Pancreas (tissue), 10 donors: Measurements from ENCODE around the gene PODXL2. TPM values are rescaled to one million over a fixed set of nuclear protein-coding genes. Genes with fewer than 3 reads are reported as not detected.
A peak's percentile ranks its signal among the peaks of the same experiment; 100 is the strongest.

ENCODE experiments used
- ATAC-seq, 4 donors: fragments of 200-7000 bp; cut with Tn5 transposase; one replicate each; pipeline versions ENCODE4 v1.8.0 to v1.9.1; 2020; ENCODE audit warnings: mild to moderate bottlenecking in 4 of 4, moderate library complexity in 4 of 4
- DNase-seq, 6 donors: peaks; one replicate each; pipeline ENCODE4 v3.0.0-alpha.2; 2020
- FAIRE-seq: peaks from 2 replicates; lab custom pipeline; 2012; peaks lifted over from hg19 to GRCh38; lab: Jason Lieb, UNC
- H3K27ac ChIP-seq, 4 donors: fragments of 200-600 bp; sonication (generic); 1 replicate in 3 of 4; 2 replicates in 1 of 4; pipeline versions ENCODE4 v1.5.0 to v1.8.0; 2020
- H3K27me3 ChIP-seq, 4 donors: fragments of 200-600 bp; one replicate each; pipeline ENCODE4 v1.8.0; 2021
- H3K36me3 ChIP-seq, 3 donors: fragments of 200-600 bp; sonication (generic) in 1 of 3; one replicate each; pipeline versions ENCODE4 v1.5.0 to v1.8.0; 2020 to 2021
- H3K4me1 ChIP-seq, 3 donors: fragments of 200-600 bp; one replicate each; pipeline ENCODE4 v1.8.0; 2021
- H3K4me3 ChIP-seq, 4 donors: fragments of 200-600 bp; sonication (generic) in 2 of 4; one replicate each; pipeline versions ENCODE4 v1.5.0 to v1.8.0; 2020 to 2021
- H3K9me3 ChIP-seq, 4 donors: fragments of 200-600 bp; one replicate each; pipeline ENCODE4 v1.8.0; 2021
- CTCF ChIP-seq, 4 donors: fragments of 200-600 bp; sonication (generic) in 3 of 4; IDR thresholded peaks; one replicate each; pipeline versions ENCODE4 v1.5.0 to v1.8.0; 2021; ENCODE audit warnings: antibody characterized with exemption in 4 of 4
- WGBS, 2 donors: extraction: QIAGEN DNeasy Blood & Tissue Kit; methylation state at CpG; one replicate each; pipeline ENCODE4 v1.1.7; 2013; 5-methylcytosine and 5-hydroxymethylcytosine counted together
- intact Hi-C, 3 donors: fragments of 100-400 bp; cut with DNase I; formaldehyde crosslinking; loops; one replicate each; pipeline versions ENCODE4 v1.11.1 to v1.14.2; 2022
- polyA plus RNA-seq, 2 donors: library from polyadenylated mRNA; stranded (reverse); fragments of 200-250 nt; gene quantifications; one replicate each; pipeline ENCODE4 v1.2.3, GENCODE V29; 2013
- total RNA-seq, 6 donors: library from RNA; stranded (reverse); fragmentation: NEBNext Ultra II Directional in 4 of 6; extraction: Animal tissue kit (Norgen Biotek cat#: 25700) in 4 of 6; gene quantifications; one replicate each; pipeline versions ENCODE4 v1.2.1 to v1.2.4, GENCODE V29; 2021 to 2023
- donor health status: healthy with polysubstance abuse.
- donor health status: DM: no; HTN: no; CAD: no; lungs with moderate emphysema.
- donor health status: DM: no; HTN: no; CAD: no.
- donor health status: control.
- donor health status: control.
- donor health status: Bipolar disorder and iron deficiency.
- donor health status: DM: yes; HTN: yes; CAD: no.
- donor health status: DM: no; HTN: no; CAD: no.
- donor health status: DM: no; HTN: no; CAD: no.
- donor health status: DM: yes; HTN: yes; CAD: no.

The PODXL2 gene
- total and polyA plus RNA-seq, 8 donors: 2.5 to 18.1 (median 5.7) TPM

GRCh38 chr3:127689266-127689860 is 60.4 kb downstream of the PODXL2 start:
- no peaks in the 10 kb centered on the region for H3K36me3 ChIP-seq
- intact Hi-C loops: no loop called here
- H3K4me3 ChIP-seq: no peak overlapping the region
- 86 to 89% methylated on average over 19 of the region's 19 CpGs for WGBS, 2 donors
- ATAC-seq: no peak
- H3K27ac ChIP-seq: no peak overlapping the region
- no peaks in the 10 kb centered on the region for H3K4me1 ChIP-seq
- no peak for FAIRE-seq
- H3K9me3 ChIP-seq: no peaks in the 10 kb centered on the region
- no peaks in the 10 kb centered on the region for H3K27me3 ChIP-seq
- DNase-seq: peak in 2 of 6 donors; percentile 35 to 45
- TF ChIP-seq CTCF (IDR thresholded peaks at IDR 0.05): no peak

GRCh38 chr3:127690106-127690505 is 61.1 kb downstream of the PODXL2 start:
- no peak for TF ChIP-seq CTCF (IDR thresholded peaks at IDR 0.05)
- WGBS, 2 donors: 58 to 59% methylated on average over 4 of the region's 4 CpGs
- no peaks in the 10 kb centered on the region for H3K27me3 ChIP-seq
- no peaks in the 10 kb centered on the region for H3K4me1 ChIP-seq
- no peak overlapping the region for H3K27ac ChIP-seq
- no peaks in the 10 kb centered on the region for H3K36me3 ChIP-seq
- no peak for FAIRE-seq
- intact Hi-C loops: loop anchor here in 1 of 3 donors (10.0 kb wide), 1 partner anchor 115 kb away; no protein-coding TSS in a partner anchor
- no peak overlapping the region for H3K4me3 ChIP-seq
- H3K9me3 ChIP-seq: no peaks in the 10 kb centered on the region
- ATAC-seq: no peak
- DNase-seq: peak in 1 of 6 donors; percentile 33

DNA sequence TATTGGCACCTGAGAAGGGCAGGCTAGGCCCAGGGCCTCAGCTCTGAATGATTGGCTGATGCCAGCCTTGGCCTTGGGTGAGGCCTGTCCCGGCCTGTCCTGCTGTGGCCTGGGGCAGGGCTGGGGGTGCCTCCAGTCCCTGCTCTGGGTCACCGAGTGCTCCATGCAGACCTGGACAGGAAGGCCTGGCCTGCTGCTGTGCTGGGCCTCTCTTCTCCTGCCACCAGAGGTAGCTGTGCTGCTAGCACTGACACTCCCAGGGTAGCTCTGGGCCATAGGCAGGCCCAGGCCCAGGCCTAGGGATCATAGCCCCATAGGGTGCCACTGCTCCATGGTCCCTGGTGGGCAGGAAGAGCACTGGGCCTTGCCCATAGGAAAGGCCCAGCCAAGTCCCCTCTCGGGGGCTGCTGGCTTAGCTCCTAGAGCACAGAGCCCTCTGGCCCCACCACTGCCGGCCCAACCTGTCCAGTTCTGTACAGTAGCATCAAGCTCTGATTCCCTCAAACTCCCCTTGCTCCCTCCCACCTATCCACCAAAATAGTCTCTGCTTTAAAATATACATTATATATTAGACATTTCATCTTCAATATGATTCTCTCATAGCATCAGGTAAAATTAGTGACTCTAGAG is 62.0 kb downstream of the PODXL2 start:
- DNase-seq: peak in 3 of 6 donors; percentile 39 to 56 (median 48)
- intact Hi-C loops: loop anchor here in 1 of 3 donors (10.0 kb wide), 1 partner anchor 116 kb away; no protein-coding TSS in a partner anchor
- WGBS, 2 donors: 83 to 90% methylated on average over 4 of the region's 4 CpGs
- TF ChIP-seq CTCF (IDR thresholded peaks at IDR 0.05): peak in 1 of 4 donors; percentile 11
- no peaks in the 10 kb centered on the region for H3K27me3 ChIP-seq
- no peak overlapping the region for H3K27ac ChIP-seq
- no peak overlapping the region for H3K4me3 ChIP-seq
- no peaks in the 10 kb centered on the region for H3K4me1 ChIP-seq
- no peaks in the 10 kb centered on the region for H3K36me3 ChIP-seq
- no peaks in the 10 kb centered on the region for H3K9me3 ChIP-seq
- FAIRE-seq: no peak
- peak in 3 of 4 donors; percentile 38 to 71 (median 64) for ATAC-seq

DNA sequence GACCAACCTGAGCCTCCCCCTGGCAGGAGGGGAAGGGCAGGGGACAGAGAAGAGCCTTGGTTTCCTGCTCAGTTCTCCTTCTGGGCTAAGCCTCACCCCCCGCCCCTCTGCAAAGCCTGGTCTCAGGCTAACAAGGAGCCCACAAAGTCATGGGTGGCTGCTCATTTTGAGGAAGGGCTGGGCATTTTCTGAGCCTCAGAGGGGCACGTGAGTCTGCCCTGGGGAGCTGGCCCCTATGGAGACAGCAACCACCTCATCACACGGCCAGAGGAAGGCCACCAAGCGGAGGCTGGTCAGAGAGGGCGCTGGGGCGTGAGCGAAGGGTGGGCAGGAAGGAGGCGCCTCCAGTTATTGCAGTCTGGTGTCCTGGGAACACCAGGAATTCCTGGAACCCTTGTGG is 62.5 kb downstream of the PODXL2 start:
- intact Hi-C loops: loop anchor here in 1 of 3 donors (10.0 kb wide), 1 partner anchor 117 kb away; no protein-coding TSS in a partner anchor
- Histone ChIP-seq H3K36me3 (no peaks in the 10 kb centered on the region), H3K9me3 (no peaks in the 10 kb centered on the region), H3K27me3 (no peaks in the 10 kb centered on the region), H3K4me1 (no peaks in the 10 kb centered on the region), H3K27ac (no peak overlapping the region), H3K4me3 (no peak overlapping the region)
- no peak for ATAC-seq
- DNase-seq: peak in 2 of 6 donors; percentile 31 to 32
- no peak for FAIRE-seq
- no peak for TF ChIP-seq CTCF (IDR thresholded peaks at IDR 0.05)
- 92 to 96% methylated on average over 7 to 8 of the region's 8 CpGs for WGBS, 2 donors
